RWPE2 (cell line): ENCODE data around the gene CDC14C.
A peak's percentile ranks its signal among the peaks of the same experiment; 100 is the strongest.

Experiments used
- ATAC-seq: fragments of 200-7000 bp; cut with Tn5 transposase; 3 replicates; pipeline ENCODE4 v1.9.1; 2021; ENCODE audit warnings: low read depth
- DNase-seq: peaks from one replicate; pipeline ENCODE4 v3.0.0-alpha.2; 2020; ENCODE audit warnings: low spot score
- H3K27ac ChIP-seq: fragments of 450-650 bp; 2 replicates; pipeline ENCODE4 v1.5.1; 2017; ENCODE audit warnings: mild to moderate bottlenecking; ENCODE audit not compliant: poor library complexity, severe bottlenecking
- H3K27me3 ChIP-seq: fragments of 250-450 bp; sonication (Bioruptor Pico); 2 replicates; pipeline ENCODE4 v1.5.1; 2021; ENCODE audit warnings: mild to moderate bottlenecking, moderate library complexity; ENCODE audit not compliant: insufficient read depth, poor library complexity, severe bottlenecking
- H3K36me3 ChIP-seq: fragments of 250-450 bp; sonication (Bioruptor Pico); 2 replicates; pipeline ENCODE4 v1.5.1; 2020; ENCODE audit warnings: low read depth, mild to moderate bottlenecking, moderate library complexity
- H3K4me1 ChIP-seq: fragments of 250-450 bp; sonication (Bioruptor Pico); 2 replicates; pipeline ENCODE4 v1.5.1; 2021; ENCODE audit warnings: mild to moderate bottlenecking, moderate library complexity; ENCODE audit not compliant: insufficient read depth, poor library complexity, severe bottlenecking
- H3K4me3 ChIP-seq: fragments of 250-450 bp; sonication (Bioruptor Pico); 2 replicates; pipeline ENCODE4 v1.5.1; 2021; ENCODE audit warnings: mild to moderate bottlenecking, moderate library complexity; ENCODE audit not compliant: severe bottlenecking
- H3K9me3 ChIP-seq: fragments of 250-450 bp; sonication (Bioruptor Pico); 2 replicates; pipeline ENCODE4 v1.5.1; 2021; ENCODE audit warnings: mild to moderate bottlenecking, moderate library complexity; ENCODE audit not compliant: severe bottlenecking
- TF ChIP-seq, protein P1 (sequence below): fragments of 450-650 bp; IDR thresholded peaks from one replicate; pipeline ENCODE4 v1.5.1; 2017; ENCODE audit warnings: mild to moderate bottlenecking, moderate library complexity; ENCODE audit not compliant: poor library complexity, severe bottlenecking

Gene CDC14C

DNA sequence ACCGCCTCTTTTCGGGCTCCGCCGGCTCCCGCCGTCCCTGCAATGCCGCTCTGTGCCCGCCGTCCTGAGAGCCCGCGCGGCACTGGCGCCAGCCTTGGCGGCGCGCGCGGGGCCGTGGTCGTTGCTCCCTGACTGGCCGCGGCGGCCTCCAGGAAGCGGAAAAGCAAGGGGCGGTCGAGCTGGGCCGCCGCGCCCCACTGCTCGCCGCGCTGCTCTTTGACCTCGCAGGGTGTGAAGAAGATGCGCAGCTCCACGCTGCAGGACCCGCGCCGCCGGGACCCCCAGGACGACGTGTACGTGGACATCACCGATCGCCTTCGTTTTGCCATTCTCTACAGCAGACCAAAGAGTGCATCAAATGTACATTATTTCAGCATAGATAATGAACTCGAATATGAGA, at the start of gene CDC14C:
CDC14C (plus strand) TSS at position 115 of the 400 bp plus-strand sequence; CDS start at position 241, 126 bp downstream.
- DNase-seq (peak; percentile 23), ATAC-seq (no peak)
- H3K4me3 ChIP-seq: no peak within 1 kb of the TSS
- no peaks in the 10 kb centered on the region for H3K27me3 ChIP-seq
- H3K27ac ChIP-seq: no peak within 1 kb of the TSS
- no peaks in the 10 kb centered on the region for H3K9me3 ChIP-seq
- TF ChIP-seq, protein P1, sequence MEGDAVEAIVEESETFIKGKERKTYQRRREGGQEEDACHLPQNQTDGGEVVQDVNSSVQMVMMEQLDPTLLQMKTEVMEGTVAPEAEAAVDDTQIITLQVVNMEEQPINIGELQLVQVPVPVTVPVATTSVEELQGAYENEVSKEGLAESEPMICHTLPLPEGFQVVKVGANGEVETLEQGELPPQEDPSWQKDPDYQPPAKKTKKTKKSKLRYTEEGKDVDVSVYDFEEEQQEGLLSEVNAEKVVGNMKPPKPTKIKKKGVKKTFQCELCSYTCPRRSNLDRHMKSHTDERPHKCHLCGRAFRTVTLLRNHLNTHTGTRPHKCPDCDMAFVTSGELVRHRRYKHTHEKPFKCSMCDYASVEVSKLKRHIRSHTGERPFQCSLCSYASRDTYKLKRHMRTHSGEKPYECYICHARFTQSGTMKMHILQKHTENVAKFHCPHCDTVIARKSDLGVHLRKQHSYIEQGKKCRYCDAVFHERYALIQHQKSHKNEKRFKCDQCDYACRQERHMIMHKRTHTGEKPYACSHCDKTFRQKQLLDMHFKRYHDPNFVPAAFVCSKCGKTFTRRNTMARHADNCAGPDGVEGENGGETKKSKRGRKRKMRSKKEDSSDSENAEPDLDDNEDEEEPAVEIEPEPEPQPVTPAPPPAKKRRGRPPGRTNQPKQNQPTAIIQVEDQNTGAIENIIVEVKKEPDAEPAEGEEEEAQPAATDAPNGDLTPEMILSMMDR: no peak
- no peaks in the 10 kb centered on the region for H3K36me3 ChIP-seq
- H3K4me1 ChIP-seq: no peaks in the 10 kb centered on the region

DNA sequence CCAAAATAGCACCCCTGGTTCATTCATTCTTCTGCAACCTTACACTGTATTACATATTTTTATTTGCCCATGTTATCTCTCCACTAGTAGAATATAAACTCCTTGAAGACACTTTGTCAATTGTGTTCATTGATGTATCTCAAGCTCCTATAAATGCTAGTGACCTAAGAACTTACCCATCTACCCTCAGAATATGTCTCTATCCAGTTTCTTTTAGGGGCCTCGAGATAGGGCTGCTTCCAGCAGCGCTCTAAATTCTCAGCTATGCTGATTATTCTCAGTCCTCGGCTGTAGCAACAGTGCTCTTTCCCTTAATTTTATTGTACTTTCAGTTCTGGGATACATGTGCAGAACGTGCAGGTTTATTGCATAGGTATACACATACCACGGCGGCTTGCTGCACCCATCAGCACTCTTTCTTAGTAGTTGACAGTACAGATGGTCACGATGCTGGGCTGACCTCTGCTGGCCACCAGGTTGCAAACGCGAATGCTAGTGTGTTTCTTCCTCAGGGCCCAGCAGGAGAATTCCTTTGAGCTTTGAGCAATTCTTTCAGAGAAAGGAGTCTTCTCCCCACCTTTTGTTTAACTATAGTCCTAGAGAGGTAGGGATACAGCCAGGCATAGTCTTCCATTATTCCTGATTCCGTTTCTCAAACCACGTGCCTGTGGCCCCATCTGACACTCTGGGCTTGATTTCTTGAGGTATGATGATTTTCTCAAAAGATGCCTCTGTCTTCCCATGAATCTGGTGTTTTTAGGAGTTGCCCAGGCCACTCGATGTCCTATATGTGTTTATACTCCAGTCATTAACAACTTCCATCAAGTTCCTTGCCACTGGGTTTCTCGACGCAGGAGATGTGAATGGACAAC, 49.1 kb upstream of the CDC14C start:
- ATAC-seq: peak; percentile 90
- Histone ChIP-seq H3K4me1 (no peaks in the 10 kb centered on the region), H3K27ac (no peak overlapping the region), H3K9me3 (no peaks in the 10 kb centered on the region), H3K36me3 (no peaks in the 10 kb centered on the region), H3K27me3 (no peaks in the 10 kb centered on the region), H3K4me3 (no peak overlapping the region)
- TF ChIP-seq, protein P1: peak; percentile 73
- no peak for DNase-seq

DNA sequence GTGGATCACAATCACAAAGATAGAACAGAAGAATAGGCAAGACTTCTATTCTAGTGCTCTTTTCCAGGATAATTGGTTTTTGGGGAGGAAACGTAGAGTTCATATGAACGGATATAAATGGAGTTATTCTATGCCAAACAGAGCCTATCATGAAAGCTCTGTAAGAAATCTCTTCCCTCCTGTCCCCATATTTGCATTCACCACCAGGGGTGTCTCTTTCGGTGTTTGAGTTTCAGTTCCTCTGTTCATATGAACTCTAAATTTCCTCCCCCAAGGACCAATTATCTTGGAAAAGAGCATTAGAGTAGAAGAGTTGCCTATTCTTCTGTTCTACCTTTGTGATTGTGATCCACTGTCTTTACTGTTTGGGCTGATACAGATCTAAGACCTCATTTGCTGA, 48.3 kb upstream of the CDC14C start:
- TF ChIP-seq, protein P1: no peak
- Histone ChIP-seq H3K4me1 (no peaks in the 10 kb centered on the region), H3K4me3 (no peak overlapping the region), H3K27me3 (no peaks in the 10 kb centered on the region), H3K27ac (no peak overlapping the region), H3K36me3 (no peaks in the 10 kb centered on the region), H3K9me3 (no peaks in the 10 kb centered on the region)
- no peak for DNase-seq
- ATAC-seq: no peak

GRCh38 chr7:48880851-48881250, 43.5 kb upstream of the CDC14C start:
- TF ChIP-seq, protein P1: no peak
- DNase-seq (no peak), ATAC-seq (no peak)
- Histone ChIP-seq H3K4me1 (no peaks in the 10 kb centered on the region), H3K27ac (no peak overlapping the region), H3K4me3 (no peak overlapping the region), H3K9me3 (no peaks in the 10 kb centered on the region), H3K27me3 (no peaks in the 10 kb centered on the region), H3K36me3 (no peaks in the 10 kb centered on the region)

- peak; percentile 60; the same call in 1 of the 3 replicates for ATAC-seq
- no peak for DNase-seq
- no peak overlapping the region for H3K27ac ChIP-seq
- H3K36me3 ChIP-seq: no peaks in the 10 kb centered on the region
- H3K9me3 ChIP-seq: no peaks in the 10 kb centered on the region
- no peaks in the 10 kb centered on the region for H3K4me1 ChIP-seq
- TF ChIP-seq, protein P1: no peak
- H3K4me3 ChIP-seq: no peak overlapping the region
- no peaks in the 10 kb centered on the region for H3K27me3 ChIP-seq
Measured at GRCh38 chr7:48887500-48887899, 36.8 kb upstream of the CDC14C start.
